GM18951 (cell line): ENCODE results near the gene TLR6.

Experiments
- POLR2A ChIP-seq: IDR thresholded peaks from 4 replicates; pipeline ENCODE4 v1.6.1; 2011; ENCODE audit warnings: mild to moderate bottlenecking; ENCODE audit not compliant: insufficient read length, insufficient read depth; ENCODE audit errors: extremely low read depth
- in situ Hi-C: fragments of 300-500 bp; cut with MboI; formaldehyde crosslinking; loops from one replicate; pipeline ENCODE4 v1.12.0; 2022; ENCODE audit warnings: low sequenced_read_pairs, mixed read lengths, inconsistent platforms; ENCODE audit not compliant: unreplicated experiment

Gene TLR6

DNA sequence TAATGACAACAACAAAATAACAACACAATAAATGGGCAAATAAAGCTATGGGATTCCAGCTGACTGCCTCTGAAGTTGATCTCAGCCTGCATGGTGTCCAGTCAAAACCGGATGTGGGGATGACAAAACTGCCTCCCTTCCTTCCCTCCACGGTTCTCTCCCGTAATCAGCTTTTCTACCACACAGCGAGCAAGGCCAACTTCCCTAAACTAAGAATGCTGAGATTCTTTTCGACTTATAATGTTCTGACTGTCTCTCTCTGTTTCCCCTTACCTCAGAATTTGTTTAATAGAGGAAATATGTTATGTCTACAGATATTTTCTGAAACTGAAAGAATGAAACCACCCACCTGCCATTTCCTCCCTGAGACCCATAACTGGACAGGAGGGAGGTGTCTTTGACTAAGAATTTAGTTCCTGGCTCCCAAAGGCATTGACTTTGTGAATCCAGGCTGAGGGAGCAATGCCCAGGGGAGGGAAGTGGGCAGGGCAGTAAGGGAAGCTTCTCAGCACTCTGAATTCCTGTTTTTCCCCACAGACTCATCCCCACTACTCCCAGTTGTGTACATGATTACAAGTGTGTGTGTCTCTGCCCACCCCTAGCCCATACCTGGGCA lies 51.0 kb downstream of the TLR6 start:
- peak; percentile 35 for TF ChIP-seq POLR2A
- in situ Hi-C loops: no loop called here

DNA sequence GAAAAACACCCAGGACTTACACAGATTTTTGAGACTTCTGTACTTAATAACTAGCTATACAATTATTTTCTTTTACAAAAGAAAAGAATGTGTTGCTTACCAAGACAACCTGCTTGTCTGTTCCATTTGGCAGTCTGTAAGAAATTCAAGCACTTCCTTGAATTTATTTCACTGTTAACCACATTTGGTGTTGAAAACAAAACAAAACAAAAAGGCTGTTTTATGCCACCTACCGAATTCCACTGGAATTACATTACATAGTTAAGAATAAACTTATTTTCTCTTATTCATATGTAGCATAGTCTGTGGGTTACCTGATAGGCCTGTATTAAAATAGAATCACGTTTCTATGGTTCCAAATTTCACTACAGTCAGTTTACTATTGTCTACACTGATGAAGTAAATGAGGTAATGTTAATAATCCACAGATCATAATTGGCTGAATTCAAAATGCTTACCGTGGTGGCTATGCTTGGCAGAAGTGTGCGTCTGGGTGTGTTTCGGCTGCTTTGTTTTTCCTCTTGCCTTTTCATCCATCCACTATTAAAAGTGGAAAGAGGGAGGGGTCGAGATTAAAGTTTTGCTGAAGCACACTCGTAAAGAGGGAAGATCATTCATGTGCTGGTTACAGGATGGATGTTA lies 51.8 kb downstream of the TLR6 start, which contains the start of gene TLR1:
TSS of gene TLR1 (minus strand) at position 138 of the 642 bp plus-strand sequence. CDS start 5,960 bp downstream, outside the sequence.
- TF ChIP-seq POLR2A: no peak

DNA sequence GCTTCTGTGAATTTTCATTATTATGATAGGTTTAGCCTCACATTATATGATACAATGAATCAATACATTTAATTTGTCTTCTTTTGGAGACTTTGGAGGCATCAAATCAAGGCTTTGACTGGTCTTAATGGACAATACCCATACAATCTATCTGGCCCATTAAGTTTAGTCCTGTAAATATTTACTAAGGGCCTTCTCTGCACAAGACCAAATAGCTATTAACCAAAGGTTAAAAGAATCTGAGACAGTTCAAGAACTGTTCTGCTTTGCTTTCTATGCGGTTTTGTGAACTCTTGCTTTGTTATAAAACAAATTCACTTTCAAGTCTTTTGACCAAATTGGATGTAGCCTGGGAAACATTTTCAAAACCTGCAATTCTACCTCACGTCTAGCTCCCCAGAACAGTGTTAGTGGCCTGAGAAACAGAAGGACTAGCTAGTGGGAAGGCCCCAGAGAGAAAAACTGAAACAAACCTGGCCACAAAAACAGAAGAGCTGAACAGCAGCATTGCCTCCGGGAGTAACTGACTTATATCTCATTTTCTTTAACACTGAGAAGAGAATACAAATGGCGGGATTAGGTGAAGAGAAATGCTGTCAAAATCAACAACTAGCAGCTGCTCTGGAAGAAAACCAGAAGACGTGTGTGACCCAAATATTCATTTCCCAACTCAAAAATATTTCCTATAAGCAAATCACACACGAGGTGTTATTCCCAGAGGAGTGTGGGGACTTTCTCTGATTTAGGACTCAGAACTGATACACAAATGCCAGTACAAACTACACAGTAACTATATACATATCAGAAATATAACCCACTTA lies 52.6 kb downstream of the TLR6 start:
- TF ChIP-seq POLR2A: no peak
- in situ Hi-C loops: no loop called here

More for the DNA sequence above, 51.8 kb downstream of the TLR6 start, which contains the start of gene TLR1:
- in situ Hi-C loops: no loop called here

DNA sequence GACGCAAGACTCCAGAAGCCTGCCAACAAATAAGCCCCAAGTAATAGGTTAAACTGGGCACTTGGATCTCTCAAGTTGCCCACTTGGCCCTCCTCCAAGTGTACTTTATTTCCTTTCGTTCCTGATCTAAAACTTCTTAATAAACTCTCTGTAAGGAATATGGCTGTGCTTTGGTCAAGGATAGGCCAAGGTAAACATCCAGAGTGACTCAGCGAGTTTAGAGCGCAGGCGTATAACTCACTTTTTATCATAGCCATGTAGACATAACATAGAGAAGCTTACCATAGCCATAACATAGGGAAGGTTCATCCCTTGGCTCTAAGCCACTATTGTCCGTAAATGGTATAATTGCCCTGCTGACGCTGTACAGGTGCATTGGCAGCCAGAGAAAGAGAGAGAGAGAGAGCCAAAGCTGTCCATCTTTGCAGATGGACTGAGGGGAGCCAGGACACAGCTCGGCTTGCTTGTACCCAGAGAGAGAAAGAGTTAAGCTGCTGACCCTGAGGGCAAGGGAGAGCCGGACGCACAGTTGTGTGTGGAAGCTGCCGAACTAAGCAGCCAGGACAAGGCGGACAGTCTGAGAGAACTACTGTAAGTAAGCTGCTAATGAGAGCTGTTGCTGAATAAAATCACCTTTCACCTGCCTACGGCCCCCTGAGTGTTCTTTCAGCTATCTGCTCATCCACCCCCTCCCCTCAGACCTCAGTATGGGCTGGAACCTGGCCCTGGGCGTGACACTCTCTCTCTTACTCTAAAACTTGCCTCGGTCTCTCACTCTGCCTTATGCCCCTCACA lies 53.9 kb downstream of the TLR6 start:
- in situ Hi-C loops: no loop called here
- no peak for TF ChIP-seq POLR2A

DNA sequence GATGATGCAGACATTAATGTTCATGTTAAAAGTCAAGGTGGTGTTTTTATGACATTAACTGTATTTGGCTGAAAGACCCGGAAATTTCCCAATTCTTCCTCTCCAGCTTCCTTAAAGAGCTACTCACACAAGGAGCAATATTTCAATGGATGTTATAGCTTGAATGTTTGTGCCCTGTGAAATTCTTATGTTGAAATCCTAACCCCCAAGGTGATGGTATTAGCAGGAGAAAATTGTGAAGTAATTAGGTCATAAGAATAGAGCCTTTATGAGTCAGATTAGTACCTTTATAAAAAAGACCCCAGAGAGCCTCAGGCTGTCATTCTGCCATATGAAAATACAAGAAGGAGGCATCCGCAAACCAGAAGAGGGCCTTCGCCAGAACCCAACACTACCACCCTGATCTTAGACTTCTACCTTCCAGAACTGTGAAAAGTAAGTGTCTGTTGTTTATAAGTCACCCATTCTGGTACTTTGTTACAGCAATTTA lies 55.6 kb downstream of the TLR6 start:
- in situ Hi-C loops: no loop called here
- no peak for TF ChIP-seq POLR2A

DNA sequence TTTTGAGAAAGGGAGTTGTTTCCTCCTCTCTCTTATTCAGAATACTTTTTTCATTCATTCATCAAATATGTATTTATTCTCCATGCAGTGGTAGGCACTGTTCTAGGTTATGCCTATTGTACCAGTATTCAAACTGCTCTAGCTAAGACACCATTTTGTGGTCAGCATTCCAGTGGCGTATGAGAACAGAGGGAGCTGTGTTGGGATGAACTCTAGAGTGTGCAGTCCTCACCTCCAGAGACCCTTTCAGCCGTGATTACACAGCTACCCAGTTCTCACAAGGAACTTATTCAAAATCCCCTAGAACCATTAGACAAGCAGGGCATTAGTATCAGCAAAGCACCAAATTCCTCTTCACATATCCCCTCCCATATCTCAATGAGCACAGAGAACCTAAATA lies 56.3 kb downstream of the TLR6 start:
- in situ Hi-C loops: no loop called here
- no peak for TF ChIP-seq POLR2A

DNA sequence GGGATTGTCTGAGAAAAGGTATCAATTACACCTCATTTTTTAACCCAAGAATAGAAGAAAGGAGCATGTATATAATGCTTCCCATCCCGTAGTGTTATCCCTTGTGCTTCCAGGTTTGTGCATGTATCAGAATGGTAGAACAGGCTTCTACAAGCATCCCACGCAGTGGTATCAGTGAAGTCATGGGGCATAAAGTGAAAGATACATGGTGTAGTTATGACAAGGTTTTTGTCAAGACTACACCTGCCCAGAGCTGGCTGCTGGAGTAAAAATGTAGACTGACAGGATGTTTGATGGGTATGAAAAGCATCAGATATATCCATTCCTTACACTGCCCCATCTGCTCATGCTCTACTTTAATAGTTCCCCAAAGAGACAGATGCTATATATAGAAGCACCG lies 61.5 kb downstream of the TLR6 start:
- in situ Hi-C loops: no loop called here
- no peak for TF ChIP-seq POLR2A

DNA sequence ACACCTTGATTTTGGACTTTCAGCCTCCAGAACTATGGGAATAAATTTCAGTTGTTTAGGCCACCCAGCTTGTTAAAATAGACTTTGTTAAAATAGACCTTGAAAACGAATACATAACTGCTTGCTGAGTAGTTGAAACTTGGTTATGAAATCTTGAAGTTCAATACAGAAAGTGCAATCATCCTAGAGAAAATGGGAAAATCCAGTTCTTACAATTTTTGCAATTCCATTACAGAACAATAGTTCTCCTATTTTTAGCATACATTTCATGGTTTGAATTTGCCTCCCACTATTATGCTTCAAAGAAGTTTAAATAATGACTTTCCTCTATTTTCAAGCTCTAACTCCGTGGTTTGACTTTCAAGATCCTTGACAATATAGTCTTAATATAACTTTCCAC lies 62.6 kb downstream of the TLR6 start:
- in situ Hi-C loops: no loop called here

DNA sequence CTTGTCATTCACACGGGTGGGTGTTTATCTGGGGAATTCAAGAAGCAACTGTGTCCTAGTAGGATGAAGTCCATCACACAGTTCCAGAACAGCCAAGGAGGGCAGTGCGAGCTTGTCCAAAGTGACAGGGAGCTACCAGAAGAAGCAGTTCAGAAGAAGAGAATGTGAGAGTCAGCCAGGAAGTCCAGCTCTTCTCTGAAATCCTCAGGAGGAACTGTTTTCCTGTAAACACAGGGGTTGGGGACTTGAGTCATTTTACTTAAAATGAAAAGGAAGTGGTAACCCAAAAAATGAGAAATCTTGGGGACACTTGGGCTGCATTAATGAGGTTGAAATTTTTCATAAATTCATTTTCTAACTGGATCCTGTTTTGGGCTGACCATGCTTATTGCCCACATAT lies 65.6 kb downstream of the TLR6 start:
- in situ Hi-C loops: no loop called here
- TF ChIP-seq POLR2A: no peak

More for the DNA sequence above, 62.6 kb downstream of the TLR6 start:
- no peak for TF ChIP-seq POLR2A

DNA sequence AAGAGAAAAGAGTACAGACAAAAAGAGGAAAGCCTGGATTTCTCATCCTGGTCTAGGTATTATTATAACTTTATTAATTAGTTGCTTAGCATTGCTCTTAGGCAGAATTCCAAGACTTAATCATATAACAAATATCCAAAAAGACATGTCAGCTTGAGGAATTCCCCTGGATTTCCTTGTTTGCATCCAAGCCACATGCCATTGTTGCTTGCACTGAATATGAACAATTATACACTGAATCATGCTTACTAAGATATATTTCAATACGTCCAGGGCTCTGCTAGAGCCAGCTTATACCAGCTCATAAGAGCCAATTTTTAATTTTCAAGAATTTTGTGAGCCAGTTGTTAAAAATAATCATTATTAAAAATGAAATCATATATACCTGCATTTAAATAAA lies 68.3 kb downstream of the TLR6 start:
- in situ Hi-C loops: no loop called here
- no peak for TF ChIP-seq POLR2A

DNA sequence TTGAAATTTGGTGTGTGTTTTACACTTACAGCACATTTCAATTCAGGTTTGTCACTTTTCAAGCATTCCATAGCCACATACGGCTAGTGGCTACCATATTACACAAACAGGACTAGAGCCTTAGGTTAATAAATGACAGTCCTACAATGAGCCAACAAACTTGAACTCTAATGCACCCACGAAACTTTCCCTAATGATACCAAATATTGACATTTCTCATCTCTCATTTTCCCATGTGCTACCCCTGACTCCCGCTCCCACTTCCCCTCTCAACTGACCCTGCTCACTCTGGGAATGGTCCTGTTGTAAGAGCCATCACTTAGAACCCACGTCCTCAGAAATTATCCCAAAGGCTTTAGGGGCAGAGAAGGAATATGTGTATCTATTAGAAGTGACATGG lies 68.9 kb downstream of the TLR6 start:
- in situ Hi-C loops: no loop called here

DNA sequence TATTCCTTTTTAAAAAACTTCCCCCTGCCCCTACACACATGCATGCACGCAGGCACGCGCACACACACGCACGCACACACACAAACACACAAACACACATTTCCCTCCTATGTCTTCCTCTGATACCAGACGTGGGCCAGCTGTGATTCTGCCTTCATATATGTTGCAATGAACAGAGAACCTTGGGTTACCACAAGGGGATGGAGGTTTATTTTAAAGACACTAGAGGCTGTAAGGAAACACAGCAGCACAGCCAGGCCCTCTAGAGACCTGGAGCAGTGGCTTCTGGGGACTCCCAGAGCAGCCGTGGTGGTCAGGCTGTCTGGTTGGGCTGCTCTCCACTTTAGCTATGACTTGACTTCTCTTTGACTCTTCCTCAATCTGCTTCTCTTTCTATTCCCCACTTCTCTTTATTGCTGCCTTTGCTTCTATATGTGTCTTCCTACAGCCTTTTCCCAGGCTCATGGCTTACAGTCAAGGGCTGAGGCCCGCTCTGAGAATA lies 70.7 kb downstream of the TLR6 start:
- no peak for TF ChIP-seq POLR2A
- in situ Hi-C loops: no loop called here

More for the DNA sequence above, 68.9 kb downstream of the TLR6 start:
- no peak for TF ChIP-seq POLR2A
